SK-N-SH (cell line): ENCODE measurements around the gene FAH.

Source experiments
- EZH2phosphoT487 ChIP-seq: fragments of 200-600 bp; sonication (generic); IDR thresholded peaks from 2 replicates; pipeline ENCODE4 v1.6.1; 2017; ENCODE audit warnings: low read depth, mixed run types, mild to moderate bottlenecking, antibody characterized with exemption, moderate library complexity, borderline replicate concordance
- POLR2AphosphoS5 ChIP-seq: IDR thresholded peaks from 2 replicates; pipeline ENCODE4 v1.6.1; 2012; ENCODE audit warnings: low read depth, low read length
- RAD21 ChIP-seq: IDR thresholded peaks from 2 replicates; pipeline ENCODE4 v1.6.1; 2012; ENCODE audit warnings: mild to moderate bottlenecking, low read length
- TF ChIP-seq, protein P1 (sequence below): IDR thresholded peaks from 2 replicates; pipeline ENCODE4 v1.4.0; 2012; ENCODE audit warnings: low read depth, borderline replicate concordance
- TF ChIP-seq, protein P2 (sequence below): IDR thresholded peaks from 2 replicates; pipeline ENCODE4 v1.6.1; 2012; ENCODE audit warnings: mild to moderate bottlenecking, low read depth, low read length, moderate library complexity

DNA sequence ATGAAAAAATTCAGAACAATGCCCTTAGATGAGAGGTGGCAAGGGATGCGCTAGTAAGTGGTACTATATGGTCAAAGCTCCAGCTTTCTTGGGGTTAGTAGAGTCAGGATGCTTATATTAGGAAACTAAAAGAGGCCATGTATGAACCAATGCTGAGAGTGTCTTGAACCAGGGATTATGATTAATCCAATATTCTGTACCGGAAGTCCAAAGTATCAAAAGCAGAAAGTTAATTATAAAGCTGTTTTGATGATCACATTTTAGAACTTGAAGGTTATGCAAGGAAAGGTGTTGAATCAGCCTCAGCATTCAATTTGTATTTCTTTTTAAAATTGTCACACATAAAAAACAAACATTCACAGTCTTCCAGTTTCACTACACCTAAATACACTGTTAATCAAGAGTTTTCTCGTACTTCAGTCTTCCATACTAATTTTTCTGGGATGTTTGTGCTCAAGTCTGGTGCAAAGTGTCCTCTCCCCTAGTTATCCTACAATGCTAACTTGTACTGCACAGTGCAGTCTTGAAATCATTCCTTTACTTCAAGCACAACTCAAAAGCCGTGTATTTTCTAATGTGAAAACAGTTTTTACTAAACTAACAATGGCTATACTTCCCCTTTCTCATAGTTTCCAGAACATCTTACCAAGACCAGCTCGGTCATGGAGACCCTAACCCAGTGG, 10.7 kb upstream of the FAH start:
- TF ChIP-seq, protein P1, sequence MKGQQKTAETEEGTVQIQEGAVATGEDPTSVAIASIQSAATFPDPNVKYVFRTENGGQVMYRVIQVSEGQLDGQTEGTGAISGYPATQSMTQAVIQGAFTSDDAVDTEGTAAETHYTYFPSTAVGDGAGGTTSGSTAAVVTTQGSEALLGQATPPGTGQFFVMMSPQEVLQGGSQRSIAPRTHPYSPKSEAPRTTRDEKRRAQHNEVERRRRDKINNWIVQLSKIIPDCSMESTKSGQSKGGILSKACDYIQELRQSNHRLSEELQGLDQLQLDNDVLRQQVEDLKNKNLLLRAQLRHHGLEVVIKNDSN = no peak
- no peak for TF ChIP-seq POLR2AphosphoS5
- no peak for TF ChIP-seq RAD21
- TF ChIP-seq EZH2phosphoT487 = no peak
- TF ChIP-seq, protein P2, sequence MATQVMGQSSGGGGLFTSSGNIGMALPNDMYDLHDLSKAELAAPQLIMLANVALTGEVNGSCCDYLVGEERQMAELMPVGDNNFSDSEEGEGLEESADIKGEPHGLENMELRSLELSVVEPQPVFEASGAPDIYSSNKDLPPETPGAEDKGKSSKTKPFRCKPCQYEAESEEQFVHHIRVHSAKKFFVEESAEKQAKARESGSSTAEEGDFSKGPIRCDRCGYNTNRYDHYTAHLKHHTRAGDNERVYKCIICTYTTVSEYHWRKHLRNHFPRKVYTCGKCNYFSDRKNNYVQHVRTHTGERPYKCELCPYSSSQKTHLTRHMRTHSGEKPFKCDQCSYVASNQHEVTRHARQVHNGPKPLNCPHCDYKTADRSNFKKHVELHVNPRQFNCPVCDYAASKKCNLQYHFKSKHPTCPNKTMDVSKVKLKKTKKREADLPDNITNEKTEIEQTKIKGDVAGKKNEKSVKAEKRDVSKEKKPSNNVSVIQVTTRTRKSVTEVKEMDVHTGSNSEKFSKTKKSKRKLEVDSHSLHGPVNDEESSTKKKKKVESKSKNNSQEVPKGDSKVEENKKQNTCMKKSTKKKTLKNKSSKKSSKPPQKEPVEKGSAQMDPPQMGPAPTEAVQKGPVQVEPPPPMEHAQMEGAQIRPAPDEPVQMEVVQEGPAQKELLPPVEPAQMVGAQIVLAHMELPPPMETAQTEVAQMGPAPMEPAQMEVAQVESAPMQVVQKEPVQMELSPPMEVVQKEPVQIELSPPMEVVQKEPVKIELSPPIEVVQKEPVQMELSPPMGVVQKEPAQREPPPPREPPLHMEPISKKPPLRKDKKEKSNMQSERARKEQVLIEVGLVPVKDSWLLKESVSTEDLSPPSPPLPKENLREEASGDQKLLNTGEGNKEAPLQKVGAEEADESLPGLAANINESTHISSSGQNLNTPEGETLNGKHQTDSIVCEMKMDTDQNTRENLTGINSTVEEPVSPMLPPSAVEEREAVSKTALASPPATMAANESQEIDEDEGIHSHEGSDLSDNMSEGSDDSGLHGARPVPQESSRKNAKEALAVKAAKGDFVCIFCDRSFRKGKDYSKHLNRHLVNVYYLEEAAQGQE = no peak
